CD4-positive, alpha-beta T cell treated with Interleukin-12 subunit alpha and Interleukin-12 subunit beta, for 1 hour (primary cell): ENCODE results near the gene RILPL2.
A peak's percentile ranks its signal among the peaks of the same experiment; 100 is the strongest.
"Not testable (repeated sequence)": the region's sequence is repeated elsewhere in the genome, so short reads cannot be mapped to it uniquely, and the experiment has no call there.

ENCODE experiments used
- DNase-seq: peaks from one replicate; pipeline ENCODE4 v3.0.0-alpha.2; 2020

Gene RILPL2, protein sequence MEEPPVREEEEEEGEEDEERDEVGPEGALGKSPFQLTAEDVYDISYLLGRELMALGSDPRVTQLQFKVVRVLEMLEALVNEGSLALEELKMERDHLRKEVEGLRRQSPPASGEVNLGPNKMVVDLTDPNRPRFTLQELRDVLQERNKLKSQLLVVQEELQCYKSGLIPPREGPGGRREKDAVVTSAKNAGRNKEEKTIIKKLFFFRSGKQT

DNA sequence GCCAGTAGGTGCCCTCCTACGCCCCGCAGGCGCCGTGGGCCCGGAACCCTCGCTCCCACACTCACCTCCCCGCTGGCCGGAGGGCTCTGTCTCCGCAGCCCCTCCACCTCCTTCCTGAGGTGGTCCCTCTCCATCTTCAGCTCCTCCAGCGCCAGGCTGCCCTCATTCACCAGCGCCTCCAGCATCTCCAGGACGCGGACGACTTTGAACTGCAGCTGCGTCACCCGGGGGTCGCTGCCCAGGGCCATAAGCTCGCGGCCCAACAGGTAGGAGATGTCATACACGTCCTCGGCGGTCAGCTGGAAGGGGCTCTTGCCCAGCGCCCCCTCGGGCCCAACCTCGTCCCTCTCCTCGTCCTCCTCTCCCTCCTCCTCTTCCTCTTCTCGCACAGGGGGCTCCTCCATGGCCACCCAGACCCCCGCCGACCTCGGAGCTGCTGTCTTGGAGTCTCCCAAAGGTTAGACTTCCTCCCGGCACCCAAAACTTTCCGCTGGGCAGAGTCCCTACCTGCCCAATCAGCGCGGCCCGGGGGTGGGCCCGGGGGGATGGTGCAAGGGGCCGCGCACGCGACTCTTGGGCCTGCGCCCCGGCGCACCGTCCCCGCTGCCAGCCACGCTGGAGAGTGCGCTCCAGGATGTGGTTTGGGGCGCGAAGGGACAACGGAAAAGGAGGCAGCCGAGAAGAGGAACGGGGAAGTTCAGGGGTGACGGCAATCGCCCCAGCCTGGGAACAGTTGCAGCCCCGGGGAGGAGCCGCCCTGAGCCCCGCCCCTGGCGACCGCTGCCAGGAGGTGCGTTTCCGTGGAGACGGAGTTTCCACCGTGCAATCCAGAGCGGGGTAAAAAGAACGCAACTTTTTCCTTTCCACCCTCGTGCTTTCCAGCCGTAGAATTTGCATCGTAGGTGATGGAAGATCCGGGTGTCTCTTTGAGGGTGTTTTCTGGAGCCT, at the start of gene RILPL2:
Gene RILPL2, minus strand, starts transcription at position 668 of the 948 bp plus-strand sequence. Its CDS starts 264 bp downstream, at position 404.
- DNase-seq: peak; percentile 94

DNA sequence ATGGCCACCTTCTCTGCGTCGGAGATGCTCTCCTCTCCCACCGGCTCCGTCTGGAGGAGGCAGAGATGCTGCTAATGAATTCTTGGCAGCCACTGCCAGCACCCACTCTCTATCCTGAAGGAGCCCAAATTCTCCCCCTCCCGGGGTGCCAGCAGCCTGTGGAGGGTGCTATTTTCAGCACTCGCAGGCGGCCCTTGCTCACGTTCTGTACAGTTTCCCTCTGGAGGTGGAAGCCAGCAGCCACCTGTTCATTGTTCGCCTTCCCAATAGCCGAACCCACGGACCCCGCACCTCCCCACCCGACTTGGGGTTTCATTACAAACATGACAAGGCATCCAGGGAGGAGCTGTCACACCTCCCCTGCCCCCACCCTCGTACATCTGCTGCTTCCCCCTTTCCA, 49.3 kb upstream of the RILPL2 start:
- no peak for DNase-seq

DNA sequence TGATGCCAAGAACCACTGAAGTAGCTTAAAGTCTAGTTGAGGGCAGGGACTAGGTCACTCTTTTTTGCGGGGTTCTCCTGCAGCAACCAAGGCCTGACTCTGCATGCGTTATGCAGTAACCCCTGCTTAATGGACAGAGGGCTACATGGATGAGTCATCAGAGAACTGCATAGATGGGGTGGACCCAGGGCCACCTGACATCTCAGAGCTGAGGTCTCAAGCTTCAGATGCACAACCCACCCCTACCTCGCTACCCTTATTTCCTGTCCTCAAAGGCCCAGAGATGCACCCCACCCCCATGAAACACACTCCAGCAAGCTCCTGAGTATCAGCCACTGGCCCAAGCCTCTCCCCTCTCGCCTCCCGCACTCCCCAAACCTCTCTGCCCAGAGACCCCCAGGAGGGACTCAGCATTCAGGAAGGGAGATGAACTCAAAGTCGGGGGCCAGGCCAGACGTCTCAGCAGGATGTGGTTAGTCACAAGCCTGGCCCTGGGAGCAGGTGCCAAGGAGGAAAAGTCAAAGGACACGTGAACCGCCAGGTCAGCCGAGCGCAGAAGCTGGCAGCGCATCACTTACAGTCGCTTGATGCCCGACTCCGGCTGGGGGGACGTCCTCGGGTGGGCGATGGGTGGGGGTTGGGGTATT, 47.2 kb upstream of the RILPL2 start:
- peak; percentile 2 for DNase-seq

GRCh38 chr12:123482876-123483275, 46.4 kb upstream of the RILPL2 start:
- no peak for DNase-seq

DNA sequence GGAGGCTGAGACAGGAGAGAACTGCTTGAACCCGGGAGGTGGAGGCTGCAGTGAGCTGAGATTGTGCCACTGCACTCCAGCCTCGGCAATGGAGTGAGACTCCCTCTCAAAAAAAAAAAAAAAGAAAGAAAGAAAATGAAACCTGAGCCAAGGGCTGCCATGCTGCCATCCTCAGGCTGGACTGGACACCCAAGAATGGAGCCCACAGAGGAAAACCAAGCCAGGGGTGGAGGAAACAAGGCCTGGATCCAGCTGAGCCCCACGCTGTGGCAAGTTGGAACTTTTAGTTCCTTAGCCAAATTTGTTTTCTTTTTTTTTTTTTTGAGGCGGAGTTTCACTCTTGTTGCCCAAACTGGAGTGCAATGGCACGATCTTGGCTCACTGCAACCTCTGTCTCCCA, 44.8 kb upstream of the RILPL2 start:
- DNase-seq: not testable (repeated sequence)

GRCh38 chr12:123479442-123480180, 43.1 kb upstream of the RILPL2 start:
- DNase-seq: no peak

DNA sequence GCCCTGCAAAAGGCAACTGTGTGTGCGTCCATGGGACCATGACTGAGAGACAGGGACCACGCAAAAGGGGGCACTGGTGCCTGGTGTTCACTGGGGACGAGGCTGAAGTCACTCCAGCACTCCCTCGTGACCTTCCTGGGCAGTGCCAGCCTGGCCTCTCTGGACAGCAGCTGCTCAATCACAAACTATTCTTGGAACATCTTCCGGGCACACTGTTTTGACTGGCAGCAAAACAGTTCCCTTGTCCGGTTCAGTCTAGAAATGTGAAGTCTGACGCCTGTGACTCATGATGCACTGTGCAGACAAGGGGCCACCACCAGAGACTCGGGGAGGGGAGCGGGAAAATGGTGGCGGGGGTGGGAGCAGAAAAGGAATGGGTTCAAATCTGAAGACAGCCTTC, 42.3 kb upstream of the RILPL2 start:
- no peak for DNase-seq

DNA sequence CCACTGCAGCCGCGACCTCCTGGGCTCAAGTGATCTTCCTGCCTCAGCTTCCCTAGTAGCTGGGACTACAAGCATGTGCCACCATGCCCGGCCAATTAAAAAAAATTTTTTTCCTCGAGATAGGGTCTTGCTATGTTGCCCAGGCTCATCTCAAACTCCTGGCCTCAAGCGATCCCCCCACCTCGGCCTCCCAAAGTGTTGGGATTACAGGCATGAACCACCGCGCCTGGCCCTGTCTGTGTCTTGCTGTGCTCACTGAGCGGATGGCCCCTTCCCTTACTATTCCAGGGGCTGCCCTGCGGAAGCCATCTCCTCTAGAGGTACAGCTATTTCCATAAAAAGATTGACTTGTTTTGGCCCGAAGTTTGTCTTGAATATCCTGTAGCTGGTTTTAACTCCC, 41.6 kb upstream of the RILPL2 start:
- no peak for DNase-seq

DNA sequence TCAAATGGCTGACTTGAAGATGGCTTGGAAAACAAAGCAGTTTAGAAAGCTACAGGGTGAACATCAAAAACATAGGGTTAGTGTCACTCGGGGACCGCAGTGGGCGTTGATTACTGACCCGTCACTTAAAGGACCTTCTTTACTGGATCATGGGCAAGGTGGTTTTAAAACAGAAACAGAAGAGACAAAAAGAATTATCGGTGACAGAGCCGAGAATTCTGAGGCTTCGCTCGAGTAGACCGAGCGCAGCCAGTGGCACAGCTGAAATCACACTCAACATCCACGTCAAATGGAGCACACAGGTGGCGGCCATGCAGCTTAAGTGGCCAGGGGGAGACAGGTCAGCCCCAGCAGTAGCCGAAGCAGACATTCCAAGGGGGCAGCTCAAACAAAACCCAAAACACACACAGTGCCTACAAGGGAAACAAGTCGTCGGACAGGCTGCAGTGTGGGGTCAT, 38.8 kb upstream of the RILPL2 start:
- DNase-seq: no peak

- peak; percentile 34 for DNase-seq
Observed at GRCh38 chr12:123474485-123475245, 38.2 kb upstream of the RILPL2 start.

- DNase-seq: no peak
Observed at GRCh38 chr12:123472438-123472849, 36.0 kb upstream of the RILPL2 start.

DNA sequence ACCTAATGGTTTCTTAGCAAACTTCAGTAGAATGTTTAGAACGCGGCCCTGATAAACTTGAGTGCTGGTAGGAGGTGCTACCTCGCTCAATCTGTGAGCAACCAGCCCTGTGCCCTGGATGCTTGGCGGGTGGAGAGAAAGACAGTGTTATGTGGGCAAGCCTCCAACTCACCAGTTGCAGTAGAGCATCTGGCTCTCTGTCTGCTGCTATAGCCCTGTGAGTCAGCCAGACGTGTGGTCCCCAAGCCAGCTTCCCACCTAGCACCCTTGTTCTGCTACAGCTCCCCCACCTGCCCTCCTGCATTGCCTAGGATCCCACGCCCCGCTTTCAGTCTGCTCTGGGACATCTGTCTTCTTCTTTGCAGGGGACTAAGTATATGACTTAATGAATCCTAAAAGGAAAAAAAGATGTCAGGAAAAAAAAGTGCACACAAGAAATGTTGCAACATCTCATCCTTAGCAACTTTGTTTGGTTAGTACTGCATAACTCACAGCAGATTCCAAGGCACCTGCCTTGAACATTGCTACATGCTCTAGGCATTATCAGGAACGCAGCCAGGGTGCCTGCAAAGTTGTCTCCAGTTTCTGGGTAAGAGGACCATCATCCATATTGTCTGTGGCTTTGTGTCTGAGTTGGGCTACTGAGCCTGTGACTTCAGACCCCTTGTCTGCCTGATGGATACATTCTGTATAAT, 35.0 kb upstream of the RILPL2 start:
- DNase-seq: no peak

GRCh38 chr12:123469978-123470377, 33.5 kb upstream of the RILPL2 start:
- DNase-seq: no peak

GRCh38 chr12:123468786-123469185, 32.3 kb upstream of the RILPL2 start:
- DNase-seq: peak; percentile 58

GRCh38 chr12:123465084-123465483, 28.6 kb upstream of the RILPL2 start:
- no peak for DNase-seq

- DNase-seq: not testable (repeated sequence)
Observed at GRCh38 chr12:123463174-123463573, 26.7 kb upstream of the RILPL2 start.

DNA sequence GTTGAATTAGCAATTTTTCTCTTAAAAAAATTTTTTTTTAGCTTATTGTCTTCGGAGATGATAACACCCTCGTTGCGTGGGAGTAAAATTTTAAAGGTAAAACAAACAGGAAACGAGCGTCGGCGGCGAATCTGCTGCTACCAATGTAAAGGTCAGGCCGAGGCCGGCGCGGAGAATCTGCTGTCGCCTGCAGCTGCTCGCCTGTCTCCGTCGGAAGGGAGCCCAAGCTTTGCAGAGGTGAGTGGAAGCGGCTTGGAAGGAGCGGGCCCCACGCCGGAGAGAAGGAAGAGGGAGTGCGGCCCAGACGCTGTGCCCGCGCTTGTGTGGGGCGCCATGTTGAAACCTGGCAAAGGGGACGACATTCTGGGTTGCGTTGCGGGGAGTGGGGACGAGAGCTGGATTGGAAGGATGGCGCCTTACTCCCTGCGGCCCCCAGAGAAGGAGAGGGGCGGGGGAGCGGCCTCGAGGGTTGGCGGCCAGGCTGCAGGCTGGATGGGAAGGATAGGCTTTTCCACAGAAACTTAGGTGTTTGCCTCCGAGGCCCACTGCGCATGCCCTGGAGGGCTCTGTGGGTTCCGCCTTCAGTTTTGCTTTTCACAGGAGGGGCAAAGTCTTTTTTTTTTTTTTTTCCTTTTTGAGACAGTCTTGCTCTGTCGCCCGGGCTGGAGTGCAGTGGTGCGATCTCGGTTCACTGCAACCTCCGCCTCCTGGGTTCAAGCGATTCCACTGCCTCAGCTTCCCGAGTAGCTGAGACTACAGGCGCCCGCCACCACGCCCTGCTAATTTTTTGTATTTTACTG, 21.7 kb upstream of the RILPL2 start, which contains the start of gene SNRNP35:
Gene SNRNP35, plus strand, starts transcription at position 160 of the 800 bp plus-strand sequence. CDS start 7,402 bp downstream, outside the sequence.
- peak; percentile 89 for DNase-seq

GRCh38 chr12:123453165-123453564, 16.7 kb upstream of the RILPL2 start:
- DNase-seq: no peak

DNA sequence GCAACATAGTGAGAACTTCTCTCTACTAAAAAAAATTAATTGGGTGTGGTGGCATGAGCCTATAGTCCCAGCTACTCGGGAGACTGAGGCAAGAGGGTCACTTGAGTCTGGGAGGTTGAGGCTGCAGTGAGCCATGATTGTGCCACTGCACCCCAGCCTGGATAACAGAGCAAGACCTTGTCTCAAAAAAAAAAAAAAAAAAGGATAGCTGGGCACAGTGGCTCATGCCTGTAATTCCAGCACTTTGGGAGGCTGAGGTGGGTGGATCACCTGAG, 15.7 kb upstream of the RILPL2 start:
- not testable (repeated sequence) for DNase-seq

DNA sequence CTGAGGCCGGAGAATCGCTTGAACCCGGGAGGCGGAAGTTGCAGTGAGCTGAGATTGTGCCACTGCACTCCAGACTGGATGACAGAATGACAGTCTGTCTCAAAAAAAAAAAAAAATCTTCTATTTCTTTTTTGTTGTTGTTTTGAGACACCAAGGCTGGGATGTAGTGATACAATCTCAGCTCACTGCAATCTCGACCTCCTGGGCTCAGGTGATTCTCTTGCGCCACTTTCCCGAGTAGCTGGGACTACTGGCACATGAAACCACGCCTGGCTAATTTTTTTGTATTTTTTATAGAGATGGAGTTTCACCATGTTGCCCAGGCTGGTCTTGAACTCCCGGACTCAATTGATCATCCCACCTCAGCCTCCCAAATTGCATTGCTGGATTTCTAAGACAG, 14.2 kb upstream of the RILPL2 start:
- no peak for DNase-seq

- DNase-seq: no peak
Observed at GRCh38 chr12:123449856-123450255, 13.4 kb upstream of the RILPL2 start.
